OCI-LY7 (cell line): ENCODE measurements around the gene CAPNS1. TPM values are rescaled to one million over a fixed set of nuclear protein-coding genes. Genes with fewer than 3 reads are reported as not detected.
"Not testable (repeated sequence)": the region's sequence is repeated elsewhere in the genome, so short reads cannot be mapped to it uniquely, and the experiment has no call there.

ENCODE experiments used
- BruUV-seq: library from RNA; stranded (reverse); fragments of 400-500 nt; replicated peaks from 2 replicates; lab custom pipeline; 2021; lab: Mats Ljungman, UMichigan
- CTCF ChIA-PET: fragments of 300-600 bp; sonication (Branson Sonifier 250); formaldehyde crosslinking; loops from one replicate; lab custom pipeline; 2022; ENCODE audit warnings: antibody characterized with exemption; ENCODE audit not compliant: unreplicated experiment; lab: Charles Lee
- POLR2A ChIA-PET: fragments of 300-600 bp; sonication (Branson Sonifier 250); formaldehyde crosslinking; loops from one replicate; lab custom pipeline; 2022; ENCODE audit warnings: antibody characterized with exemption; lab: Charles Lee
- DNase-seq: peaks from one replicate; pipeline ENCODE4 v3.0.0-alpha.2; 2015; ENCODE audit warnings: low spot score
- H2AFZ ChIP-seq: fragments of 200-600 bp; sonication (generic), shearing (Covaris generic); 2 replicates; pipeline ENCODE4 v1.6.1; 2014; ENCODE audit warnings: mild to moderate bottlenecking, antibody characterized with exemption, low read length, moderate library complexity
- H3K27ac ChIP-seq: fragments of 200-600 bp; sonication (generic); 2 replicates; pipeline ENCODE4 v1.5.1; 2014; ENCODE audit warnings: mixed run types, low read depth, mild to moderate bottlenecking, moderate library complexity, low read length, inconsistent platforms; ENCODE audit not compliant: poor library complexity, severe bottlenecking
- H3K36me3 ChIP-seq: fragments of 200-600 bp; sonication (generic); 2 replicates; pipeline ENCODE4 v1.6.1; 2014; ENCODE audit warnings: mild to moderate bottlenecking, antibody characterized with exemption, low read length, moderate library complexity, mixed read lengths; ENCODE audit not compliant: insufficient read depth
- H3K4me1 ChIP-seq: fragments of 200-600 bp; sonication (generic); 2 replicates; pipeline ENCODE4 v1.5.1; 2014; ENCODE audit warnings: mild to moderate bottlenecking, low read length; ENCODE audit not compliant: insufficient read depth, poor library complexity, severe bottlenecking
- H3K4me2 ChIP-seq: fragments of 200-600 bp; sonication (generic); 2 replicates; pipeline ENCODE4 v1.6.1; 2014; ENCODE audit warnings: mild to moderate bottlenecking, low read length
- H3K4me3 ChIP-seq: fragments of 200-600 bp; sonication (generic); 2 replicates; pipeline ENCODE4 v1.5.1; 2014; ENCODE audit warnings: mild to moderate bottlenecking, low read depth, low read length; ENCODE audit not compliant: poor library complexity, severe bottlenecking
- H3K79me2 ChIP-seq: fragments of 200-600 bp; sonication (generic); 2 replicates; pipeline ENCODE4 v1.6.1; 2016; ENCODE audit warnings: low read depth, mild to moderate bottlenecking, low read length, moderate library complexity, mixed read lengths; ENCODE audit not compliant: insufficient read depth
- H3K9me2 ChIP-seq: fragments of 200-600 bp; sonication (generic); 2 replicates; pipeline ENCODE4 v1.6.1; 2016; ENCODE audit warnings: mild to moderate bottlenecking, low read length, mixed read lengths; ENCODE audit not compliant: insufficient read depth
- H3K9me3 ChIP-seq: fragments of 200-600 bp; sonication (generic); 2 replicates; pipeline ENCODE4 v1.6.1; 2014; ENCODE audit warnings: mild to moderate bottlenecking, mixed run types, low read length, mixed read lengths
- H4K20me1 ChIP-seq: fragments of 200-600 bp; sonication (generic); 2 replicates; pipeline ENCODE4 v1.6.1; 2014; ENCODE audit warnings: mild to moderate bottlenecking, antibody characterized with exemption, low read length, moderate library complexity, mixed read lengths; ENCODE audit not compliant: insufficient read depth
- CTCF ChIP-seq: fragments of 200-600 bp; sonication (generic); conservative IDR thresholded peaks from 2 replicates; pipeline ENCODE4 v1.5.1; 2014; ENCODE audit warnings: mild to moderate bottlenecking, antibody characterized with exemption, low read length, moderate library complexity, mixed read lengths
- EZH2phosphoT487 ChIP-seq: fragments of 200-600 bp; sonication (generic); IDR thresholded peaks from 2 replicates; pipeline ENCODE4 v1.6.1; 2018; ENCODE audit warnings: low read depth, borderline replicate concordance, mild to moderate bottlenecking, mixed run types, antibody characterized with exemption, low read length, moderate library complexity, mixed read lengths
- intact Hi-C: fragments of 100-400 bp; cut with micrococcal nuclease; formaldehyde crosslinking; loops from one replicate; pipeline ENCODE4 v1.10.0; 2022; ENCODE audit not compliant: unreplicated experiment
- total RNA-seq, 2 experiments: library from RNA; depleted of rRNA in 1 of 2; stranded (reverse); fragments of >200 nt in 1 of 2; shearing (Covaris generic) in 1 of 2; gene quantifications; 2 replicates each; pipeline ENCODE4 v1.2.3, GENCODE V29; 2014 to 2022

Gene CAPNS1
- total RNA-seq, 2 experiments from 2014 or later: 166 to 339 TPM

GRCh38 chr19:36169084-36169760, 29.4 kb downstream of the CAPNS1 start:
- no peaks in the 10 kb centered on the region for H3K36me3 ChIP-seq
- H3K4me1 ChIP-seq: no peaks in the 10 kb centered on the region
- no peaks in the 10 kb centered on the region for H3K9me3 ChIP-seq
- ChIA-PET CTCF (no interaction called here), POLR2A (interaction anchor here (0.7 kb wide), 1 partner anchor 23 kb away, joined by 3 read pairs; no protein-coding TSS in a partner anchor)
- H4K20me1 ChIP-seq: no peaks in the 10 kb centered on the region
- intact Hi-C loops: no loop called here
- no peak overlapping the region for H3K27ac ChIP-seq
- H3K4me2 ChIP-seq: no peak overlapping the region
- no peak for DNase-seq
- BruUV-seq: no TSS peak
- no peak overlapping the region for H3K4me3 ChIP-seq
- no peaks in the 10 kb centered on the region for H3K79me2 ChIP-seq
- H3K9me2 ChIP-seq: no peaks in the 10 kb centered on the region
- TF ChIP-seq EZH2phosphoT487 (no peak), CTCF (no peak)
- no peak overlapping the region for H2AFZ ChIP-seq

- BruUV-seq: no TSS peak
- Histone ChIP-seq H3K4me3 (no peak overlapping the region), H3K9me3 (no peaks in the 10 kb centered on the region), H3K9me2 (no peaks in the 10 kb centered on the region), H3K4me1 (no peaks in the 10 kb centered on the region), H3K79me2 (no peaks in the 10 kb centered on the region), H3K27ac (no peak overlapping the region), H3K4me2 (no peak overlapping the region), H3K36me3 (no peaks in the 10 kb centered on the region), H2AFZ (no peak overlapping the region), H4K20me1 (no peaks in the 10 kb centered on the region)
- TF ChIP-seq CTCF (no peak), EZH2phosphoT487 (no peak)
- intact Hi-C loops: no loop called here
- ChIA-PET CTCF (interaction anchor here (0.6 kb wide), 1 partner anchor 44 kb away, joined by 3 read pairs; no protein-coding TSS in a partner anchor), POLR2A (interaction anchor here (0.6 to 0.7 kb wide), 3 partner anchors 11 to 159 kb away, joined by 3 read pairs; partner anchors contain the start of gene ALKBH6)
- no peak for DNase-seq
These were observed 33.0 kb downstream of the CAPNS1 start for GRCh38 chr19:36172852-36173251.

GRCh38 chr19:36173846-36174245, 34.0 kb downstream of the CAPNS1 start:
- H3K4me1 ChIP-seq, H2AFZ ChIP-seq, H3K9me2 ChIP-seq, BruUV-seq, H4K20me1 ChIP-seq, DNase-seq, H3K27ac ChIP-seq, H3K79me2 ChIP-seq, H3K9me3 ChIP-seq, H3K4me3 ChIP-seq, intact Hi-C loops, POLR2A ChIA-PET, H3K36me3 ChIP-seq, H3K4me2 ChIP-seq, CTCF ChIA-PET: not testable (repeated sequence)

GRCh38 chr19:36179077-36179476, 39.2 kb downstream of the CAPNS1 start:
- H3K4me1 ChIP-seq, H3K4me3 ChIP-seq, intact Hi-C loops, H3K36me3 ChIP-seq, BruUV-seq, DNase-seq, H2AFZ ChIP-seq, H3K27ac ChIP-seq, H3K9me2 ChIP-seq, H3K9me3 ChIP-seq, H3K4me2 ChIP-seq, H3K79me2 ChIP-seq, CTCF ChIA-PET, H4K20me1 ChIP-seq: not testable (repeated sequence)
- POLR2A ChIA-PET: interaction anchor here (1.5 kb wide), 1 partner anchor 29 kb away, joined by 3 read pairs; no protein-coding TSS in a partner anchor
